Suprapubic skin (tissue), 4 donors: ENCODE measurements around the gene MBOAT7.
"Not testable (repeated sequence)": the region's sequence is repeated elsewhere in the genome, so short reads cannot be mapped to it uniquely, and the experiment has no call there.

ENCODE experiments used
- CTCF ChIP-seq, 2 donors: fragments of 200-600 bp in 1 of 2; fragments of 450-650 bp in 1 of 2; sonication (generic) in 1 of 2; IDR thresholded peaks; one replicate each; pipeline ENCODE4 v1.5.1; 2016 to 2019; ENCODE audit warnings: antibody characterized with exemption in 2 of 2, mild to moderate bottlenecking in 1 of 2, moderate library complexity in 1 of 2
- POLR2A ChIP-seq, 2 donors: fragments of 450-650 bp; IDR thresholded peaks; one replicate each; pipeline ENCODE4 v1.6.1; 2017; ENCODE audit warnings: antibody characterized with exemption in 2 of 2, mild to moderate bottlenecking in 2 of 2, moderate library complexity in 2 of 2
- POLR2AphosphoS5 ChIP-seq, 3 donors: sonication (generic); formaldehyde crosslinking; IDR thresholded peaks; one replicate each; pipeline ENCODE4 v1.6.1; 2017; ENCODE audit warnings: antibody characterized with exemption in 3 of 3

- not testable (repeated sequence) for TF ChIP-seq CTCF, POLR2AphosphoS5, POLR2A (IDR thresholded peaks at IDR 0.05)
These were observed 34.5 kb upstream of the MBOAT7 start for GRCh38 chr19:54223937-54224281.
